Keratinocyte (primary cell): ENCODE results near the gene UBE2D2.
"Not testable (repeated sequence)": the region's sequence is repeated elsewhere in the genome, so short reads cannot be mapped to it uniquely, and the experiment has no call there.

Source experiments
- EZH2 ChIP-seq: IDR thresholded peaks from one replicate; pipeline ENCODE4 v1.6.1; 2012; ENCODE audit warnings: inconsistent platforms, mild to moderate bottlenecking, low read length, moderate library complexity
- TF ChIP-seq, protein P1 (sequence below), 3 experiments: IDR thresholded peaks in 1 of 3; conservative IDR thresholded peaks in 1 of 3; optimal IDR thresholded peaks in 1 of 3; 2 replicates in 2 of 3; 3 replicates in 1 of 3; pipeline versions ENCODE3 to v1.5.1; 2011; ENCODE audit warnings: low read length in 3 of 3, mild to moderate bottlenecking in 3 of 3, moderate library complexity in 2 of 3, control low read depth in 1 of 3, inconsistent platforms in 1 of 3; ENCODE audit not compliant: insufficient read depth in 2 of 3; ENCODE audit errors: extremely low read depth in 1 of 3

DNA sequence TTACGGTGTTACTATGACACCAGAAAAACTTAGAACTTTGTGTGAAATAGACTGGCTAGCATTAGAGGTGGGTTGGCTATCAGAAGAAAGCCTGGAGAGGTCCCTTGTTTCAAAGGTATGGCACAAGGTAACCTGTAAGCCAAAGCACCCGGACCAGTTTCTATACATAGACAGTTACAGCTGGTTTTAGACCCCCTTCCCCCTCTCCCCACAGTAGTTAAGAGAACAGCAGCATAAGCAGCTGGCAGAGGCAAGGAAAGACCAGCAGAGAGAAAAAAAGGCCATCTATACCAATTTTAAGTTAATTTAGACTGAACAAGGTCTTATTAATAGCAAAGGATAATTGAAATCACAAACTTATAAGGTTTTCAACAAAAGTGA lies 34.1 kb upstream of the UBE2D2 start:
- TF ChIP-seq, protein P1, sequence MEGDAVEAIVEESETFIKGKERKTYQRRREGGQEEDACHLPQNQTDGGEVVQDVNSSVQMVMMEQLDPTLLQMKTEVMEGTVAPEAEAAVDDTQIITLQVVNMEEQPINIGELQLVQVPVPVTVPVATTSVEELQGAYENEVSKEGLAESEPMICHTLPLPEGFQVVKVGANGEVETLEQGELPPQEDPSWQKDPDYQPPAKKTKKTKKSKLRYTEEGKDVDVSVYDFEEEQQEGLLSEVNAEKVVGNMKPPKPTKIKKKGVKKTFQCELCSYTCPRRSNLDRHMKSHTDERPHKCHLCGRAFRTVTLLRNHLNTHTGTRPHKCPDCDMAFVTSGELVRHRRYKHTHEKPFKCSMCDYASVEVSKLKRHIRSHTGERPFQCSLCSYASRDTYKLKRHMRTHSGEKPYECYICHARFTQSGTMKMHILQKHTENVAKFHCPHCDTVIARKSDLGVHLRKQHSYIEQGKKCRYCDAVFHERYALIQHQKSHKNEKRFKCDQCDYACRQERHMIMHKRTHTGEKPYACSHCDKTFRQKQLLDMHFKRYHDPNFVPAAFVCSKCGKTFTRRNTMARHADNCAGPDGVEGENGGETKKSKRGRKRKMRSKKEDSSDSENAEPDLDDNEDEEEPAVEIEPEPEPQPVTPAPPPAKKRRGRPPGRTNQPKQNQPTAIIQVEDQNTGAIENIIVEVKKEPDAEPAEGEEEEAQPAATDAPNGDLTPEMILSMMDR (optimal IDR thresholded peaks at IDR 0.05 in 1 of 3, IDR thresholded peaks at IDR 0.05 in 1 of 3, conservative IDR thresholded peaks at IDR 0.05 in 1 of 3; ENCODE audit: extremely low read depth in 1 of 3, insufficient read depth in 2 of 3, low read length in 3 of 3): not testable (repeated sequence)
- not testable (repeated sequence) for TF ChIP-seq EZH2
